Right cardiac atrium (tissue), 5 donors: ENCODE data around the gene SPECC1L. TPM values are rescaled to one million over a fixed set of nuclear protein-coding genes. Genes with fewer than 3 reads are reported as not detected.

Experiments used
- ATAC-seq, 2 donors: fragments of 200-7000 bp; cut with Tn5 transposase; one replicate each; pipeline versions ENCODE4 v1.8.0 to v1.9.1; 2020; ENCODE audit warnings: moderate library complexity in 2 of 2, mild to moderate bottlenecking in 1 of 2
- DNase-seq, 3 donors: peaks; one replicate each; pipeline ENCODE4 v3.0.0-alpha.2; 2020
- H3K27ac ChIP-seq: one replicate; pipeline ENCODE4 v1.5.1; 2013; ENCODE audit warnings: mild to moderate bottlenecking, low read length, control low read depth, moderate library complexity
- H3K27me3 ChIP-seq: one replicate; pipeline ENCODE4 v1.6.1; 2013; ENCODE audit not compliant: control insufficient read depth, insufficient read depth
- H3K4me1 ChIP-seq: one replicate; pipeline ENCODE4 v1.6.1; 2013; ENCODE audit warnings: low read length; ENCODE audit not compliant: control insufficient read depth, insufficient read depth
- H3K4me3 ChIP-seq: one replicate; pipeline ENCODE4 v1.5.1; 2013; ENCODE audit warnings: low read length, control low read depth
- H3K9me3 ChIP-seq: one replicate; pipeline ENCODE4 v1.6.1; 2013; ENCODE audit warnings: low read length; ENCODE audit not compliant: control insufficient read depth
- WGBS: extraction: QIAGEN DNeasy Blood & Tissue Kit; methylation state at CpG from one replicate; pipeline ENCODE4 v1.1.7; 2013; 5-methylcytosine and 5-hydroxymethylcytosine counted together
- intact Hi-C, 4 donors: fragments of 100-400 bp; cut with DNase I; formaldehyde crosslinking; loops; one replicate each; pipeline versions ENCODE4 v1.11.0 to v1.14.0; 2022 to 2023
- polyA plus RNA-seq: library from polyadenylated mRNA; stranded (reverse); fragments of 200-250 nt; gene quantifications from one replicate; pipeline ENCODE4 v1.2.3, GENCODE V29; 2013
- total RNA-seq, 4 donors: library from RNA; stranded (reverse); fragmentation: NEBNext Ultra II Directional; extraction: Animal tissue kit (Norgen Biotek cat#: 25700); gene quantifications; one replicate each; pipeline ENCODE4 v1.2.1, GENCODE V29; 2021
- donor health status: healthy with polysubstance abuse.
- donor health status: DM: no; HTN: yes; CAD: no.
- donor health status: DM: no; HTN: no; CAD: no.
- donor health status: DM: no; HTN: yes; CAD: no; lungs with severe emphysema.
- donor health status: DM: yes; HTN: yes; CAD: no.

SPECC1L gene
- total and polyA plus RNA-seq, 5 donors = 16.9 to 76.1 (median 67.9) TPM

DNA sequence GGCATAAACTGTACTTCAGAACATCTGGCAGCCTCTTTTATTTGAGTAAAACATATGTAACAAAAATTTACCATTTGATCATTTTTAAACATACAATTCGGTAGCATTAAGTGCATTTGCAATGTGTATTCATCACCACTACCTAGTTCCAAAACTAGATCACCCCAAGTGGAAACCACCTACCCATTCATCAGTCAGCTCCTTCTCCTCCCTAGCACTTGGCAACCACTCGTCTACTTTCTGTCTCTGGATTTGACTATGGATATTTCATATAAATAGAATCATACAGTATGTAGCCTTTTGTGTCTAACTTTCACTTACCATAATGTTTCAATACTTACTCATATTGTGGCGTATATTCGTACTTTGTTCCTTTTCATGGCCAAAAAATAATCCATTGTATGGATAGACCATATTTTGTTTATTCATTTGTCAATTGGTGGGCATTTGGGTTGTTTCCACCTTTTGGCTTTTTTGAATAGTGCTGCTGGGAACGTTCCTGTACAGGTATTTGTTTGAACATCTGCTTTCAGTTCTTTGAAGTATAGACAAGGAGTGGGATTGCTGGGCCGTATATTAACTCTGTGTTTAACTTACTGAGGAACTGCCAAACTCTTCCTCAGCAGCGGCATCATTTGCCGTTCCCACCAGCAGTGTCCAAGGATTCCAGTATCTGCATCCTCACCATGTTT is 129.5 kb downstream of the SPECC1L start:
- no peak overlapping the region for H3K27ac ChIP-seq
- intact Hi-C loops = no loop called here
- DNase-seq = no peak
- H3K9me3 ChIP-seq = no peaks in the 10 kb centered on the region
- WGBS = 82% methylated on average over 8 of the region's 8 CpGs
- peaks cover 14% of the 10 kb centered on the region for H3K4me1 ChIP-seq
- H3K4me3 ChIP-seq = no peak overlapping the region
- no peaks in the 10 kb centered on the region for H3K27me3 ChIP-seq
- no peak for ATAC-seq

DNA sequence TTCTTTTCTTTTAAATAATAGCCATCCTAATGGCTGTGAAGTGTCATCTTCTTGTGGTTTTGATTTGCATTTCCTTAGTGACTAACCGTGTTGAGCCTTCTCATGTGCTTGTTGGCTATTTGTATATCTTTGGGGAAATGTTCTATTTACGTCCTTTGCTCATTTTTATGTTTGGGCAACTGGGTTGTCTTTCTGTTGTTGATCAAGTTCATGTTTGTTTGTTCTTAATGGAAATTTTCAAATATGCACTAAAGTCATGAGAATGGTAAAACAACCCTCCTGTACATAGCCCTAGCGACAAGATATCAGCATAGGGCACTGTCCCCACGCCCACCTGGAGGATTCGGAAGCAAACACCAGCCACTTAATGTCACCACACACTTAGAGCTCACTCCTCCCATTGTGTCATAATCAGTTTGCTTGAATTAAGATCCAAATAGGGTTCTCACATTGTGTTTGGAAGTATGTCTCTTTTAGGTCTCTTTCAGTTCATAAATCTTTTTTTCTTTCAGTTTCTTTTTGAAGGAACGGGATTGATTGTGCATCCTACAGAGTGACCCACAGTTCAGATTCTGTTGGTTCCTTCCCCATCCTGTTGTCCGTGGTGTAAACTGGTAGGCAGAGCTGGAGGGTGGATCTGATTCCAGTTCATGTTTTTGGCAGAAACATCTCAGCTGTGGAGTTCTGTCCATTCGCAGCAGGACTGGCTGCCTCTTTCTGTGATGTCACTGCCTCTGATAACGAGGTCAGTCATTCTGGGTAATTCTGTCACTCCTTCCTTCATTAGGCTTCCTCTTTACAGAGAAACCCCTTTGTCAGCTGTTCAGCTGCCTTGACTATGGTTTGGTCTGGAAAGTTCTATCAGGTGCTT is 130.3 kb downstream of the SPECC1L start:
- intact Hi-C loops = no loop called here
- DNase-seq (no peak), ATAC-seq (peak; percentile 41 to 44)
- H3K27me3 ChIP-seq = no peaks in the 10 kb centered on the region
- peak overlapping the region; percentile 96 for H3K27ac ChIP-seq
- H3K4me1 ChIP-seq = peaks cover 16% of the 10 kb centered on the region
- WGBS = 41% methylated on average over 9 of the region's 9 CpGs
- H3K4me3 ChIP-seq = no peak overlapping the region
- H3K9me3 ChIP-seq = no peaks in the 10 kb centered on the region

DNA sequence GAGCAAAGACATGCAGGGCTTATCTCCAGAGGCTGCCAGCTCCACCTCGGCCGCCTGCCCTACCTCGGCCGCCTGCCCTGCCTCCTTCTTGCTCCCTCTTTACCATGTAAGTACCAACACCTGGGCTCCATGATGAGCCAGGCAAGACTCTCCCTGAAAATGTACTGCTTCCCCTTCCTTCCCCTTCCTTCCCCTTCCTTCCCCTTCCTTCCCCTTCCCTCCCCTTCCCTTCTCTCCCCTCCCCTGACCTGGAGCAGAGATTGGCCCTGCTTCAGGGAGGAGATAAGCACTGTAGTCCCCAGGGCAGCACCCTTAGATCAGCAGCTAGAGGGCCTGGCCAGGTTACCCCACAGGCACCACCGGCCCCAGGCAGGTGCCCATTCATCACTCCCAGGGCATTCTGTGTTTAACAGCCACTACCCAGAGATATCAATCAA is 131.3 kb downstream of the SPECC1L start:
- intact Hi-C loops = no loop called here
- Histone ChIP-seq H3K27ac (peak overlapping the region; percentile 96), H3K4me1 (peaks cover 21% of the 10 kb centered on the region), H3K4me3 (peak overlapping the region; percentile 30), H3K27me3 (no peaks in the 10 kb centered on the region), H3K9me3 (no peaks in the 10 kb centered on the region)
- peak; percentile 4 to 12 for ATAC-seq
- no peak for DNase-seq
- WGBS = 70% methylated on average over 5 of the region's 5 CpGs

DNA sequence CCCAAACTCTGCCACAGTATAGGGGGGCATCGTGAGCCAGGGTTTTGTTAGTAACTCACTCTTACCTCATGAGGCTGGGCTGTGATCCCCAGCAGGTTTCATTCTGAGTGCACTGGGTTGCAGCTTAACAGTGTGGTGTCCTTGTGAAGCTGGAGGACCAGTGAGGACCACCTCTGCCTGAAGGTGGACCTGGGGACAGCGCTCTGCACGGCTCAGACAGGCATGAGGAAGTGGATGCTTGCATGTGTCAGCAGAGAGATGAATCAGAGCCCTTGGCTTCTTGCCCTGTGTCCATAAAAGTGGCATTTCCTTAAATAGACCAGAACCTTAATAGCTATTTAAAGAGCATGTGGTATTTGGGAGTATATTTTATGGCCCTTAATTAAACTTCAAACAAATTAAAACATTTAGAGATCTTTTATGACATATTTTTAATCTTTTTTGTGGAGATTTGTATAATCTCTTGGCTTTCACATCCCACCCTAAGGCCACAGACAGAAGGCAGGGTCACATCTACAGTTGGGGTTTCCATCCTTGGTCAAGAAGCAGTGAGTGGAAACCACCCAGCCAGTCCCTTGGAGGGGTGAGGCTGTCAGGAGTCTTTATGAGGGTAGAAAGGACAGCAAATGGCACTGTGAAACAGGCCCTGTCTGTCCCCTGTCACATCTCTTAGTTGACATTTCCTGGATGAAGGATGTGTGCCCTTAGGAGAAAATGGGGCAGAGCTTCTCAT is 132.0 kb downstream of the SPECC1L start:
- WGBS = 22% methylated on average over 3 of the region's 3 CpGs
- Histone ChIP-seq H3K9me3 (no peaks in the 10 kb centered on the region), H3K4me1 (peaks cover 24% of the 10 kb centered on the region), H3K27me3 (no peaks in the 10 kb centered on the region), H3K4me3 (peak overlapping the region; percentile 30), H3K27ac (peak overlapping the region; percentile 96)
- intact Hi-C loops = no loop called here
- DNase-seq (peak; percentile 78 to 83 (median 81)), ATAC-seq (peak; percentile 84 to 85)

DNA sequence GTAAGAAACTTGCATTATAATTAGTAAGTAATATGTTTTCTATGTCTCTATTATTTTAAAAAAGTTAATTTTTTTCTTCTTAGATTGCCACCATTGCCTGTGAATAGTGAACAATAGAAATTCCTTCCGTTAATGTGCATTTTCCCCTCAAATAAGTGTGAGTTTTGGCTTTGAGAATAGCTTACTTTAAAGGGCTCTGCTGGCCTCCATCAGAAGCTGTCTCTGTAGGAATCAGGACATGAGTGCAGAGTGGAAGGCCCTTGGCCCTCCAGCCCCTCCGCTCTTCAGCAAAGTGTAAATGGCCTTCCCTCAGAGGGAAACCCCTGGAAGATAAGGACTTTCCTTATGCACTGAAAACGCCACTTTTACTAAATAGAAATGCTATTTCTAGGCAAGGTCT is 132.7 kb downstream of the SPECC1L start:
- intact Hi-C loops = no loop called here

DNA sequence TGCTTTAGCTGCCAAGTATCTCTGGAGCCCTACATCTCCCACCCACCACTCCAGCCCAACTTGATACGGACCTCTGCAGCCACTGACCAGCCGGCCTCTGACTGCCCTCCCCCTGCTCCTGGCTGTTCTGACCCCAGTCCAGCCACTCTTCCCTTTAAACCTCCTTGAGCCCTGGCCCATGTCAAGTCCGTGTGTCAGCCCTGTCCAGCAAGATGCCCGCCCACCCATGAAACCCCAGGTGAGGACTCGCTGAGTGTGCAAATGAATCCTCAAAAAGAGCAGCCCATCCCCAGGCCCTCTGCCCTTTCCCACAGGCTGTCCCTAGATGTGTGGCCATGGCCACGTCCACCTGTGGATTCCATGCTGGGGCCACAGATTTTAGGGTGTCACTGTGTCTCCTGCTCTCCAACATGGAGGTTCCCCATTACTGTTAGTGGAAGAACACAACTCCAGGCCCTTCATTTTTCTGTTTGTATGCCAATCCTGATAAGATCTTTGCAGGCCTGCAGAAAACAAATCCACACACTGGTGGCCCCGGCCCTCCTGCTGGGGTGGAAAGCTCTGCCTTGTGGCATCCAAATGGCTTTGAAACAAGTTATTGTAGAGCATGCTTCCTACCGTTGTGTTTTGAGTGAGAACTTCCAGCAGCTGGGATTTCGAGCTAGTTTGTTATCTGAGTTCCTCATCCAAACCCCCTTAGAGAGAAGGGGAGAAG is 134.1 kb downstream of the SPECC1L start:
- Histone ChIP-seq H3K27me3 (no peaks in the 10 kb centered on the region), H3K4me3 (no peak overlapping the region), H3K4me1 (peaks cover 35% of the 10 kb centered on the region), H3K27ac (peak overlapping the region; percentile 87), H3K9me3 (no peaks in the 10 kb centered on the region)
- 69% methylated on average over 9 of the region's 9 CpGs for WGBS
- DNase-seq (no peak), ATAC-seq (no peak)
- intact Hi-C loops = no loop called here

More for the DNA sequence above, 132.7 kb downstream of the SPECC1L start:
- no peak overlapping the region for H3K4me3 ChIP-seq
- DNase-seq = no peak
- no peak for ATAC-seq
- 65% methylated on average over 3 of the region's 3 CpGs for WGBS
- no peaks in the 10 kb centered on the region for H3K27me3 ChIP-seq
- peaks cover 31% of the 10 kb centered on the region for H3K4me1 ChIP-seq
- peak overlapping the region; percentile 87 for H3K27ac ChIP-seq
- no peaks in the 10 kb centered on the region for H3K9me3 ChIP-seq

DNA sequence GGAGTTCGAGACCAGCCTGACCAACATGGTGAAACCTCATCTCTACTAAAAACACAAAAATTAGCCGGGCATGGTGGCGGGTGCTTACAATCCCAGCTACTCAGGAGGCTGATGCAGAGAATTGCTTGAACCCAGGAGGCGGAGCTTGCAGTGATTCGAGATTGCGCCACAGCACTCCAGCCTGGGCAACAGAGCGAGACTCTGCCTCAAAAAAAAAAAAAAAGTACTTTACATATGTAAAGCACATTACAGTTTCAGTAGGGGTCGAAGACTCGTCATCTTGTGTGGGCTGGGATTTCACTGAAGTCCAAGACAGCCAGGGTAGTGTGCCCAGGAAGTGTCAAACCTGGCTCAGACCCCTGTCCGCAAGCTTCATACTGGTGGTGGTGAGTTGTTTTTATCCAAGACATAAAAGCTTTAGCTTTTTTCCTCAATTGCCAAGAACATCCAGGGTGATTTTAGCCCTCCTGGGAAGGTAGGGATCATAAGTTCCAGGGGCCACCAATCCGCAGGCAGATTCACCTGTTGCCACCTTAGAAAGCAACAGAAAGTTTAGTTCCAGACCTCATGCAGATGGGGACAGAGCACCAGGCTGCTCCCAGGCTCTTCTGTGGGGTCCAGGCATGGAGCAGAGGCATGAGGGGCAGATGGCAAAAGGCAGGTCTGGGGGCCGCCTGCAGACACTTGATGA is 135.1 kb downstream of the SPECC1L start:
- peaks cover 35% of the 10 kb centered on the region for H3K4me1 ChIP-seq

DNA sequence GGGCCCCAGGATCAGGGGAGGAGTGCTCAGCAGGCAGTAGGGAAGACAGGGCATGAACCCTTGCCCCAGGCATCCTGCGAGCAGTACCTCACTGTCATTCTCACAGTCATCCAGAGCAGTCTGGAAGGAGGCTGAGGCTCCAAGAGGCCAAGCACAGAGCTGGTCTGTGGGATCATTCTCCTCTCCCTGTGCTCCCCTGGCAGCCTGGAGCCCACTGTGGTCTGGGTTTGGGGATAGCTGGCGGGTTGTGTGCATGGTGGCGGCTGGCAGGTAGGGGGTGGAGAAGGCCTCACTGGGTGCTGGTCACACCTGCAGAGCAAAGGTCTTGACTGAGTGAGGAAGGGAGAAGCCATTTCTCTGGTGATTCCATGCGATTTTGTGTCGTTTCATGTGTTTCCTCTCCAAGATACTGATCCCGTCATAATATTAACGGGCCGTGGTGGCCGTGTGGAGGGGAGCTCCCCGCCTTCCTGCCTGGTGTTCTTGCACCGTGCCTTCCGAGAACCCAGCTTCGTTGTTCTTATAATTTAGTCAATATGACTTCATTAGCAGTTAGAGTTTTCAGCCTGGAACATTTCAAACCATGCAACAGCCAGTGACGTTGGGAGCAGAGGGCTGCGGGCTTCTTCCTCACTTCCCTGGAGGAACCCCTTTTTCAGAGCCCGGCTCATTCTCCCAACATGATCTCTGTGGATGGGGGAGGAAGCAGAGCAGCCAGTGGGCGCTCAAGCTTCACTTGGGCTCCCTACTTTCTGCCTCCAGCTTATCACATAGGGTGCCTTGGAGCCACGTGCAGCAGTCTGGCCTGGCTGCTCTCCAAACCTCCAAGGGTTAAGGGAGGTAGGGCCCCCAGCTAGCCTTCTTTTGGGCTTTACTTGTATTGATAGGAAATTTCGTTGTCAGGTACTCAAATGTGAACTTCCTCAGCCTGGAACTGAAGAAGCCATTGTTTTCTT is 136.0 kb downstream of the SPECC1L start:
- H3K27ac ChIP-seq = peak overlapping the region; percentile 0
- no peak overlapping the region for H3K4me3 ChIP-seq
- intact Hi-C loops = no loop called here
- DNase-seq = no peak
- H3K9me3 ChIP-seq = no peaks in the 10 kb centered on the region
- no peak for ATAC-seq
- H3K27me3 ChIP-seq = no peaks in the 10 kb centered on the region
- 69% methylated on average over 19 of the region's 19 CpGs for WGBS
- H3K4me1 ChIP-seq = peaks cover 30% of the 10 kb centered on the region

More for the DNA sequence above, 135.1 kb downstream of the SPECC1L start:
- Histone ChIP-seq H3K9me3 (no peaks in the 10 kb centered on the region), H3K27me3 (no peaks in the 10 kb centered on the region), H3K27ac (no peak overlapping the region), H3K4me3 (no peak overlapping the region)
- intact Hi-C loops = no loop called here
- ATAC-seq (no peak), DNase-seq (no peak)
- WGBS = 95% methylated on average over 12 of the region's 12 CpGs

DNA sequence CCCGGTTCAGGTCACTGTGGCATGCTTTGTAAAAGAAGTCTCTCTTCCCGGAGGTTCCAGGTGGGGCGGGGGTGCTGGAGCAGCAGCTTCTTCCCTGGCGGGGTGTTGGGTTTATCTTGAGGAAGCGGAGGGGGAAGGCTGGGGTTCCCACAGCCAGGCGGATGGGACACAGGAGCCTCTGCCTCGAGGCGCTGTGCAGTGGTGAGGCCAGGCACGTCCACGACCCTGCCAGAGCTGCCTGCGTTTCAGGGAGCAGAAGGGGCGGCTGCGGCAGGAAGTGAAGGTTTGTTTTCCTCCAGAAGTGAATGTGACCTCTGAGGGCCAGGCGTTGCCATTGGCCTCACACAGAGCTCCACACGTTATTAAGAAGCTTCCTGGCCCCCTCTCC is 136.6 kb downstream of the SPECC1L start:
- WGBS = 38% methylated on average over 15 of the region's 15 CpGs

More for the DNA sequence above, 136.6 kb downstream of the SPECC1L start:
- Histone ChIP-seq H3K4me3 (no peak overlapping the region), H3K27ac (peak overlapping the region; percentile 40), H3K9me3 (no peaks in the 10 kb centered on the region), H3K4me1 (peaks cover 27% of the 10 kb centered on the region), H3K27me3 (no peaks in the 10 kb centered on the region)
- intact Hi-C loops = no loop called here
- DNase-seq (peak in 2 of 3 donors; percentile 70 to 78), ATAC-seq (peak; percentile 31 to 68)
